HEK293 (cell line): Measurements from ENCODE around the gene DMPK.
A peak's percentile ranks its signal among the peaks of the same experiment; 100 is the strongest.

Source experiments
- CTCF ChIA-PET: fragments of 350-600 bp; formaldehyde crosslinking; extraction: SDS; loops from one replicate; lab custom pipeline; 2021; ENCODE audit warnings: antibody characterized with exemption; lab: Yijun Ruan, JAX
- POLR2A ChIA-PET: fragments of 300-600 bp; formaldehyde crosslinking; extraction: SDS; loops from one replicate; lab custom pipeline; 2020; ENCODE audit warnings: antibody characterized with exemption, inconsistent platforms; lab: Yijun Ruan, JAX
- H3K27ac ChIP-seq: fragments of 200-500 bp; sonication (Bioruptor generic); 2 replicates; pipeline ENCODE4 v1.5.1; 2014; ENCODE audit warnings: low read depth, low read length, control low read depth, inconsistent platforms; ENCODE audit errors: extremely low read depth
- H3K36me3 ChIP-seq, 2 experiments: fragments of 200-500 bp in 1 of 2; sonication (Bioruptor generic) in 1 of 2; 1 replicate in 1 of 2; 2 replicates in 1 of 2; pipeline ENCODE4 v1.5.1; 2014 to 2017; ENCODE audit warnings: inconsistent platforms in 2 of 2, low read length in 2 of 2; ENCODE audit not compliant: control insufficient read depth in 2 of 2, insufficient read depth in 1 of 2
- H3K4me1 ChIP-seq: fragments of 200-500 bp; sonication (Bioruptor generic); 2 replicates; pipeline ENCODE4 v1.5.1; 2014; ENCODE audit warnings: mild to moderate bottlenecking, low read length, inconsistent platforms; ENCODE audit not compliant: control insufficient read depth, insufficient read depth
- H3K4me3 ChIP-seq: 2 replicates; pipeline ENCODE4 v1.5.1; 2011; ENCODE audit warnings: low read depth, mild to moderate bottlenecking, control low read depth, low read length, moderate library complexity
- H3K9me3 ChIP-seq: fragments of 200-500 bp; sonication (Bioruptor generic); 2 replicates; pipeline ENCODE4 v1.5.1; 2014; ENCODE audit warnings: low read depth, low read length, inconsistent platforms; ENCODE audit not compliant: control insufficient read depth, insufficient read depth
- CTCF ChIP-seq: fragments of 450-650 bp; formaldehyde crosslinking; IDR thresholded peaks from 2 replicates; pipeline ENCODE4 v1.5.1; 2016; ENCODE audit warnings: missing biosample characterization, missing genetic modification characterization
- KLF8 ChIP-seq: fragments of 450-650 bp; formaldehyde crosslinking; IDR thresholded peaks from 2 replicates; pipeline ENCODE4 v1.5.1; 2016; ENCODE audit warnings: missing biosample characterization, missing genetic modification characterization
- SP3 ChIP-seq: fragments of 450-650 bp; formaldehyde crosslinking; IDR thresholded peaks from 2 replicates; pipeline ENCODE4 v1.5.1; 2016; ENCODE audit warnings: missing biosample characterization, missing genetic modification characterization
- ZBTB10 ChIP-seq: fragments of 450-650 bp; formaldehyde crosslinking; IDR thresholded peaks from 2 replicates; pipeline ENCODE4 v1.5.1; 2016; ENCODE audit warnings: missing biosample characterization, missing genetic modification characterization
- ZBTB17 ChIP-seq: fragments of 450-650 bp; formaldehyde crosslinking; IDR thresholded peaks from 2 replicates; pipeline ENCODE4 v1.5.1; 2016; ENCODE audit warnings: missing biosample characterization, missing genetic modification characterization
- ZBTB49 ChIP-seq: fragments of 450-650 bp; formaldehyde crosslinking; IDR thresholded peaks from 2 replicates; pipeline ENCODE4 v1.5.1; 2016; ENCODE audit warnings: missing biosample characterization, missing genetic modification characterization, low read depth
- ZEB2 ChIP-seq: fragments of 450-650 bp; formaldehyde crosslinking; IDR thresholded peaks from 2 replicates; pipeline ENCODE4 v1.5.1; 2016; ENCODE audit warnings: missing biosample characterization, missing genetic modification characterization
- ZNF157 ChIP-seq: fragments of 450-650 bp; formaldehyde crosslinking; IDR thresholded peaks from 2 replicates; pipeline ENCODE4 v1.5.1; 2016; ENCODE audit warnings: missing biosample characterization, missing genetic modification characterization
- ZNF211 ChIP-seq: fragments of 450-650 bp; formaldehyde crosslinking; IDR thresholded peaks from 2 replicates; pipeline ENCODE4 v1.5.1; 2016; ENCODE audit warnings: low read depth, missing biosample characterization, missing genetic modification characterization
- ZNF335 ChIP-seq: fragments of 450-650 bp; formaldehyde crosslinking; conservative IDR thresholded peaks from 2 replicates; pipeline ENCODE4 v1.5.1; 2016; ENCODE audit warnings: missing biosample characterization, missing genetic modification characterization
- ZNF510 ChIP-seq: fragments of 450-650 bp; formaldehyde crosslinking; IDR thresholded peaks from 2 replicates; pipeline ENCODE4 v1.5.1; 2018; ENCODE audit warnings: mild to moderate bottlenecking, missing genetic modification characterization, missing biosample characterization; ENCODE audit not compliant: insufficient replicate concordance
- ZNF555 ChIP-seq: fragments of 450-650 bp; formaldehyde crosslinking; conservative IDR thresholded peaks from 2 replicates; pipeline ENCODE4 v1.5.1; 2017; ENCODE audit warnings: missing biosample characterization, mild to moderate bottlenecking, missing genetic modification characterization, inconsistent platforms
- ZNF561 ChIP-seq: fragments of 450-650 bp; IDR thresholded peaks from 2 replicates; pipeline ENCODE4 v1.5.1; 2018; ENCODE audit warnings: missing biosample characterization, missing genetic modification characterization, borderline replicate concordance
- ZNF629 ChIP-seq: fragments of 450-650 bp; formaldehyde crosslinking; IDR thresholded peaks from 2 replicates; pipeline ENCODE4 v1.5.1; 2017; ENCODE audit warnings: missing biosample characterization, missing genetic modification characterization
- ZNF654 ChIP-seq: fragments of 450-650 bp; formaldehyde crosslinking; IDR thresholded peaks from 2 replicates; pipeline ENCODE4 v1.5.1; 2016; ENCODE audit warnings: low read depth, missing biosample characterization, missing genetic modification characterization
- ZNF660 ChIP-seq: fragments of 450-650 bp; IDR thresholded peaks from 2 replicates; pipeline ENCODE4 v1.5.1; 2018; ENCODE audit warnings: missing biosample characterization, mild to moderate bottlenecking, missing genetic modification characterization
- ZNF707 ChIP-seq: fragments of 450-650 bp; formaldehyde crosslinking; IDR thresholded peaks from 2 replicates; pipeline ENCODE4 v1.5.1; 2016; ENCODE audit warnings: missing biosample characterization, missing genetic modification characterization
- ZNF843 ChIP-seq: fragments of 450-650 bp; formaldehyde crosslinking; IDR thresholded peaks from 2 replicates; pipeline ENCODE4 v1.5.1; 2016; ENCODE audit warnings: missing biosample characterization, missing genetic modification characterization
- ZXDB ChIP-seq: fragments of 450-650 bp; formaldehyde crosslinking; IDR thresholded peaks from 2 replicates; pipeline ENCODE4 v1.5.1; 2016; ENCODE audit warnings: missing biosample characterization, missing genetic modification characterization
- TF ChIP-seq, protein P1 (sequence below): fragments of 450-650 bp; formaldehyde crosslinking; IDR thresholded peaks from 2 replicates; pipeline ENCODE4 v1.5.1; 2016; ENCODE audit warnings: missing biosample characterization, missing genetic modification characterization
- TF ChIP-seq, protein P2 (sequence below): fragments of 450-650 bp; formaldehyde crosslinking; IDR thresholded peaks from 2 replicates; pipeline ENCODE4 v1.5.1; 2016; ENCODE audit warnings: missing biosample characterization, missing genetic modification characterization
- TF ChIP-seq, protein P3 (sequence below): fragments of 450-650 bp; formaldehyde crosslinking; IDR thresholded peaks from 2 replicates; pipeline ENCODE4 v1.5.1; 2016; ENCODE audit warnings: missing biosample characterization, missing genetic modification characterization

DMPK gene

GRCh38 chr19:45817010-45817724, 34.9 kb upstream of the DMPK start:
- Histone ChIP-seq H3K27ac (peak overlapping the region; percentile 56), H3K4me3 (no peak overlapping the region), H3K9me3 (no peaks in the 10 kb centered on the region), H3K36me3 (peaks cover 0 to 35% of the 10 kb centered on the region in 2 experiments; a peak in 2 of 3 replicates), H3K4me1 (peaks cover 4% of the 10 kb centered on the region; the same call in 1 of the 2 replicates)
- ChIA-PET CTCF (interaction anchor here (0.5 to 3.4 kb wide), 68 partner anchors 9 to 1194 kb away, joined by 3 to 80 read pairs (median 4); partner anchors contain the start of genes CCDC61, DMPK, DMWD and FOXA3), POLR2A (interaction anchor here (0.6 to 1.6 kb wide), 11 partner anchors 8 to 202 kb away, joined by 3 to 7 read pairs (median 3); partner anchors contain the start of genes CCDC61, QPCTL and SYMPK)
- TF ChIP-seq KLF8 (tag by site-specific recombination) (0 out of 2 replicates have a peak, but pooled peaks have one; percentile 29), ZXDB (tag by site-specific recombination) (0 out of 2 replicates have a peak, but pooled peaks have one; percentile 53), ZEB2 (tag by site-specific recombination) (peak; percentile 46; the same call in 1 of the 2 replicates), ZNF707 (no peak), ZNF555 (tag by site-specific recombination) (no peak), SP3 (tag by site-specific recombination) (peak; percentile 45; the same call in 1 of the 2 replicates), ZNF654 (tag by site-specific recombination) (peak; percentile 39), ZNF629 (tag by site-specific recombination) (peak; percentile 26; the same call in 1 of the 2 replicates), CTCF (tag by site-specific recombination) (peak; percentile 99), ZBTB49 (no peak), ZBTB17 (tag by site-specific recombination) (peak; percentile 64), ZNF561 (tag by site-specific recombination) (no peak; the same call in 1 of the 2 replicates), ZBTB10 (tag by site-specific recombination) (no peak), ZNF157 (tag by site-specific recombination) (no peak), ZNF211 (tag by site-specific recombination) (no peak), ZNF660 (peak; percentile 71), ZNF843 (tag by site-specific recombination) (0 out of 2 replicates have a peak, but pooled peaks have one; percentile 41), ZNF510 (no peak), ZNF335 (tag by site-specific recombination) (0 out of 2 replicates have a peak, but pooled peaks have one; percentile 27)
- TF ChIP-seq, protein P1, sequence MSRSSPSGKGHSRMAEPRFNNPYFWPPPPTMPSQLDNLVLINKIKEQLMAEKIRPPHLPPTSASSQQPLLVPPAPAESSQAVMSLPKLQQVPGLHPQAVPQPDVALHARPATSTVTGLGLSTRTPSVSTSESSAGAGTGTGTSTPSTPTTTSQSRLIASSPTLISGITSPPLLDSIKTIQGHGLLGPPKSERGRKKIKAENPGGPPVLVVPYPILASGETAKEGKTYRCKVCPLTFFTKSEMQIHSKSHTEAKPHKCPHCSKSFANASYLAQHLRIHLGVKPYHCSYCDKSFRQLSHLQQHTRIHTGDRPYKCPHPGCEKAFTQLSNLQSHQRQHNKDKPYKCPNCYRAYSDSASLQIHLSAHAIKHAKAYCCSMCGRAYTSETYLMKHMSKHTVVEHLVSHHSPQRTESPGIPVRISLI, result peak; percentile 100
- TF ChIP-seq, protein P2, sequence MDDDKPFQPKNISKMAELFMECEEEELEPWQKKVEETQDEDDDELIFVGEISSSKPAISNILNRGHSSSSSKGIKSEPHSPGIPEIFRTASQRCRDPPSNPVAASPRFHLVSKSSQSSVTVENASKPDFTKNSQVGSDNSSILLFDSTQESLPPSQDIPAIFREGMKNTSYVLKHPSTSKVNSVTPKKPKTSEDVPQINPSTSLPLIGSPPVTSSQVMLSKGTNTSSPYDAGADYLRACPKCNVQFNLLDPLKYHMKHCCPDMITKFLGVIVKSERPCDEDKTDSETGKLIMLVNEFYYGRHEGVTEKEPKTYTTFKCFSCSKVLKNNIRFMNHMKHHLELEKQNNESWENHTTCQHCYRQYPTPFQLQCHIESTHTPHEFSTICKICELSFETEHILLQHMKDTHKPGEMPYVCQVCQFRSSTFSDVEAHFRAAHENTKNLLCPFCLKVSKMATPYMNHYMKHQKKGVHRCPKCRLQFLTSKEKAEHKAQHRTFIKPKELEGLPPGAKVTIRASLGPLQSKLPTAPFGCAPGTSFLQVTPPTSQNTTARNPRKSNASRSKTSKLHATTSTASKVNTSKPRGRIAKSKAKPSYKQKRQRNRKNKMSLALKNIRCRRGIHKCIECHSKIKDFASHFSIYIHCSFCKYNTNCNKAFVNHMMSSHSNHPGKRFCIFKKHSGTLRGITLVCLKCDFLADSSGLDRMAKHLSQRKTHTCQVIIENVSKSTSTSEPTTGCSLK, result no peak
- TF ChIP-seq, protein P3, sequence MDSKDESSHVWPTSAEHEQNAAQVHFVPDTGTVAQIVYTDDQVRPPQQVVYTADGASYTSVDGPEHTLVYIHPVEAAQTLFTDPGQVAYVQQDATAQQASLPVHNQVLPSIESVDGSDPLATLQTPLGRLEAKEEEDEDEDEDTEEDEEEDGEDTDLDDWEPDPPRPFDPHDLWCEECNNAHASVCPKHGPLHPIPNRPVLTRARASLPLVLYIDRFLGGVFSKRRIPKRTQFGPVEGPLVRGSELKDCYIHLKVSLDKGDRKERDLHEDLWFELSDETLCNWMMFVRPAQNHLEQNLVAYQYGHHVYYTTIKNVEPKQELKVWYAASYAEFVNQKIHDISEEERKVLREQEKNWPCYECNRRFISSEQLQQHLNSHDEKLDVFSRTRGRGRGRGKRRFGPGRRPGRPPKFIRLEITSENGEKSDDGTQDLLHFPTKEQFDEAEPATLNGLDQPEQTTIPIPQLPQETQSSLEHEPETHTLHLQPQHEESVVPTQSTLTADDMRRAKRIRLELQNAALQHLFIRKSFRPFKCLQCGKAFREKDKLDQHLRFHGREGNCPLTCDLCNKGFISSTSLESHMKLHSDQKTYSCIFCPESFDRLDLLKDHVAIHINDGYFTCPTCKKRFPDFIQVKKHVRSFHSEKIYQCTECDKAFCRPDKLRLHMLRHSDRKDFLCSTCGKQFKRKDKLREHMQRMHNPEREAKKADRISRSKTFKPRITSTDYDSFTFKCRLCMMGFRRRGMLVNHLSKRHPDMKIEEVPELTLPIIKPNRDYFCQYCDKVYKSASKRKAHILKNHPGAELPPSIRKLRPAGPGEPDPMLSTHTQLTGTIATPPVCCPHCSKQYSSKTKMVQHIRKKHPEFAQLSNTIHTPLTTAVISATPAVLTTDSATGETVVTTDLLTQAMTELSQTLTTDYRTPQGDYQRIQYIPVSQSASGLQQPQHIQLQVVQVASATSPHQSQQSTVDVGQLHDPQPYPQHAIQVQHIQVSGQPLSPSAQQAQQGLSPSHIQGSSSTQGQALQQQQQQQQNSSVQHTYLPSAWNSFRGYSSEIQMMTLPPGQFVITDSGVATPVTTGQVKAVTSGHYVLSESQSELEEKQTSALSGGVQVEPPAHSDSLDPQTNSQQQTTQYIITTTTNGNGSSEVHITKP (tag by site-specific recombination), result peak; percentile 93
